ENCODE measurements around the gene SLC38A1.
"Not testable (repeated sequence)": the region's sequence is repeated elsewhere in the genome, so short reads cannot be mapped to it uniquely, and the experiment has no call there.

DNA sequence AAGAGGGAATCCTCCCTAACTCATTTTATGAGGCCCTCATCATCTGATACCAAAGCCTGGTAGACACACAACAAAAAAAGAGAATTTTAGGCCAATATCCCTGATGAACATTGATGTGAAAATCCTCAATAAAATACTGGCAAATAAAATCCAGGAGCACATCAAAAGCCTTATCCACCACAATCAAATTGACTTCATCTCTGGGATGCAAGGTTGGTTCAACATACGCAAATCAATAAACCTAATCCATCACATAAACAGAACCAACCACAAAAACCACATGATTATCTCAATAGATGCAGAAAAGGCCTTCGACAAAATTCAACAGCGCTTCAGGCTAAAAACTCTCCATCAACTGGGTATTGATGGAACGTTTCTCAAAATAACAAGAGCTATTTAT lies 18.9 kb downstream of the SLC38A1 start:
- TF ChIP-seq POLR2AphosphoS5, CTCF (IDR thresholded peaks at IDR 0.05): not testable (repeated sequence)
